CD4-positive, alpha-beta T cell treated with Interleukin-4 for 4 hours (primary cell): ENCODE results near the gene TMEM163.

Source experiments
- DNase-seq: peaks from one replicate; pipeline ENCODE4 v3.0.0-alpha.2; 2020

The TMEM163 gene

GRCh38 chr2:134689315-134689714, 29.5 kb downstream of the TMEM163 start:
- DNase-seq: no peak

DNA sequence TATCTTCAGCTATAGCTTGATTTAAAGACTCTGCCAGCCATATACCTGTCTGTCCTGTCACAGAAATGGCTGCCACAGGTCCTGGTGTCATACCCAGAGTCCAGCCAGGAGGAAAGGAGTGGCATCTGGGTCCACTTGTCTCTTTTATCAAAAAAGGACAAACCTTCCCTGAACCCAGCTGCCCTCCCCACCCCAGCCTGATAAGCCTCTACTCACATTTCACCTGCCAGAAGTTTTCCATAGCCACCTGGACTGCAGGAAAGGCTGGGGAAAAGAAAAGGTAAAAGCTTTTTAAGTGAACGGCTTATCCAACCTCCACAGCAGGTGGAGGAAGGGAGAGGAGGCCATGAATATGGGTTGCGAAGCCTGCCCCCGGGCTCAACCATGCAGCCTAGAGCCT, 32.8 kb downstream of the TMEM163 start:
- no peak for DNase-seq

- peak; percentile 51 for DNase-seq
Observed at GRCh38 chr2:134683561-134684112, 35.2 kb downstream of the TMEM163 start.

GRCh38 chr2:134682726-134683125, 36.1 kb downstream of the TMEM163 start:
- DNase-seq: no peak

- DNase-seq: no peak
Observed at GRCh38 chr2:134681201-134681600, 37.6 kb downstream of the TMEM163 start.

DNA sequence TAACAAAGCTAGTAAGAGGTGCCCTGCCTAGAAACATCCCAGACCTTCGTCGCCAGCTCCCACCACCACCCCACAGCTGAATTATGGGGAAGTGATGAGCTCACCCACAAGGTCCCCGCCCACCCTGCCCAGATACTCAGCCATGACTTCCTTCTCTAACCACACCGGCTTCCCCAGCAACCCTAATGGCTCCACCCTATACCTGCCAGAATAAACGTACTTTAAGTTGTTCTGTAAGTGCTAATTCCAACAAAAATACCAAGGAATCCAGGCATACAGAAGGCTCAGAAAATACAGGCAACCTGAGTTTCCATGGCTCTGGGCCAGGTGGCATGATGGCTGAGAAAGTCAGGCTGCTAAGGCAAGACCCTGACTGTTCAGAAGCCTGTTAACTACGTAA, 39.1 kb downstream of the TMEM163 start:
- DNase-seq: peak; percentile 53

- no peak for DNase-seq
Observed at GRCh38 chr2:134679294-134679693, 39.5 kb downstream of the TMEM163 start.

- DNase-seq: no peak
Observed at GRCh38 chr2:134677856-134678756, 40.7 kb downstream of the TMEM163 start.

DNA sequence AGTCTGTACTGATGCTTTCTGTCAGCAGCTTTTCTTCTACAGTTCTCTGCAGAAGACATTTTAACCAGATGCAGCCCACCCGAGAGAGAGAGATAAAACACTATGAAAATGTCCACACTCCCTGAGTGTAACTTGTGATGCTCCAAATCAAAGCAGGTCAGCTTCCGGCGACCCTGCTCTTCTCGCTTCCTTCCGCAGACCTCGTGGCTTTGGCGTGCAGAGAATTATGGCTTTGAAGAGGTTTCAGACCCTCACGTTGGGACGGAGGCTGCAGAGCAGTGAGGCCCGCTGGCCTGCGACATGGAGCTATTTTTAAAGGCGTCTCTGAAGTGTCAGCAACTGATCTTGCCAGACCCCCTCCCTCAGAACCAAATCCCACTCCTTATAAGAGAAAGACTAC, 41.8 kb downstream of the TMEM163 start:
- peak; percentile 18 for DNase-seq

GRCh38 chr2:134675314-134675713, 43.5 kb downstream of the TMEM163 start:
- no peak for DNase-seq

DNA sequence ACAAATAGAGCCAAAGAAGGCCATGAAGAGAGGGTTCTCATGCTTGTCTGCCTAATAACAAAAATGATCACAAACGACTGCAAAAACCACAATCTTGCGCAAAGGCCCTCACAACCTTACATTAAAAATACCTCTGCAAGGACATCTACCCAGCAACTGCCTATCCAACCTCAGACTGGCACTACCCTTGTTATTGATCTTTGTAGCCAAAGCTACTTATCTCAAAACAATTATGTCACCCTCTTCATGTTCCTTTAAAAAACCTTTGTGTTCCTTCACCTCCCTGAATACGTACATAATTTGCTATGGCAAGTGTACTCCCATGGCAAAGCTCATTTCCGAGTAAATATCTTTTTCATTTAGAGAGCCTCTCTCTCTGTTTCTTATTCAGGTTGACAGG, 44.1 kb downstream of the TMEM163 start:
- DNase-seq: no peak

GRCh38 chr2:134671513-134671912, 47.3 kb downstream of the TMEM163 start:
- peak; percentile 29 for DNase-seq

- DNase-seq: no peak
Observed at GRCh38 chr2:134670955-134671354, 47.8 kb downstream of the TMEM163 start.

DNA sequence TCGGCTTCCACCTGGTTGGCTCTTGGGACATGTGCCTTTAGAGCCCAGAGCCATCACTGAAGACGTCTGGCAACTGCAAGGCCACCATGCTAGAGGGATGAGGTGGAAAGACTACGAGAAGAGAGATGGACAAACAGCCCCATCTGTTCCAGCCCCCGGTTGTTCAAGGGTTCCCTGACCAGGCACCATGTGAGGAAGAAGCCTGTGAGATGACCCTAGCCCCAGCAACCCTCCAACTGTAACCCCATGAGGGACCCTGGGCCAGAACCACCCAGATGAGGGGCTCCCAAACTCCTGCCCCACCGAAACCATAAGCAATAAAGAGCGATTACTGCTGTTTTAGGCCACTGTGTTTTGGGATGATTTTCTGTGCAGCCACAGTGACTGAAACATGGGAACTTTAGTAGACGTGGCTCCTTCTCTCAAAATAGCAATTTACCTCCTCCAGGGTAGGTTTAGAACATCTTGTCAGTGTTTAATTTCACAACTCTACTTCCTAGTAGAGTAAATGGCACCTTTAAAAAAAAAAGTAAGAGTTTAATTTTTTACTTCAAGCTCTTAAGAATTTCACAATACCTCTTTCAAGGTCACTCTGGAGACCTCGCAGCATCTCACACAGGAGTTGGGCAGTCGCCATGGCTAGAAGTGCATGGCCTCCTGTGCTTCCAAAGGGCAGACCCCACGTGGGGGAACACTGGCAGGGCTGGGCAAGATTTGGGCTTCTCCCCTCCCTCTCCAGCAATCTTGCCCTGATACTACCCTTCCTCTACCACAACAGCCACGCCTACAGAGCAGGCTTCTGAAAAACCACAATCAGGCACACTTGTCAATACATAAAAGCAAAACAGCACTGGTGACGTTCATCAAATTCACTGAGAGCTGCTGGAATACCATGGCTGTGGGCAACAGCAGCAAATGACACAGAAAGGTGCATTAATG, 48.8 kb downstream of the TMEM163 start:
- DNase-seq: peak; percentile 78

GRCh38 chr2:134668821-134669220, 50.0 kb downstream of the TMEM163 start:
- DNase-seq: peak; percentile 84

GRCh38 chr2:134667541-134667940, 51.3 kb downstream of the TMEM163 start:
- no peak for DNase-seq

DNA sequence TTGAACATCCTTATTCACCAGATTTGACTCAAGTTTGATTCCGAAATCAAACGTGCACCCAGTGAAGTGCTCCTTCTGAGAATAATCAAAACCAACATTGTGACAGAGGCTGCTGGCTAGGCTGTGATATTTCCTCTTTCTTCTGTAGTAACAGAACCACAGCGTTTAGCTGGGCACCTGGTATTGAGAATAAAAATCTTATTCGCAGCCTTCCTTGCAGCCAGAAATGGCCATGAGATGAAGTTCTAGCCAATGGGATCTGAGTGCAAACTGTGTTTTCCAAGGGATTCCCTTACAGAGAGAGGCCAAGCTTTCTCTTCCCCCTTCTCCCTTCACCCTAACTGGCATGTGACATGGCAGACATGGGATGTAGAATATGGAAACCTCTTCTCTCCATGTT, 51.7 kb downstream of the TMEM163 start:
- no peak for DNase-seq

- DNase-seq: no peak
Observed at GRCh38 chr2:134665727-134666506, 52.9 kb downstream of the TMEM163 start.

GRCh38 chr2:134663451-134664450, 55.0 kb downstream of the TMEM163 start:
- no peak for DNase-seq

GRCh38 chr2:134662751-134663150, 56.0 kb downstream of the TMEM163 start:
- no peak for DNase-seq
